ENCODE measurements around the gene ARHGAP40.

The ARHGAP40 gene

DNA sequence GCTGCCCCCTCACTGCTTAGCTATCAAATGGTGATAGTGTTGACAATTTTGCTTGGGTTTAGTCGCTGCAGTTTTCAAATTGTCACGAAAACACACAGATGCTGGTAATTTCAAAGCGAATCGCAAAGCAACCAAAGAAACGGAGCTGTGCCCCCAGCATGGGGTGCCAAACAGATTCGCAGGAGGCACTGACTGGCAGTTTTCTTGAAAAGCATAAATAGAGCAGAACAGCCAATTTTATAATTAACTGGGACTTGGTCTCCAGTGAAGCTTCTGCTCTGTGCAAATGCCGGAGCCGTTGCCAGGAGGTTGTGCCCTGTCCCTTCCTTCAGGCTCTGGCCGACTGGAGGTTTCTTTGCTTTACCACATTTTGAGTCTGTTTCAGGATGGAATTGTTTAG lies 18.8 kb downstream of the ARHGAP40 start:
- Histone ChIP-seq H3K4me1 (ENCODE audit: insufficient read depth, insufficient read length) (peaks cover 4% of the 10 kb centered on the region), H3K9ac (ENCODE audit: insufficient read length, low read depth) (no peak overlapping the region), H3K9me3 (ENCODE audit: insufficient read depth, low read length) (peaks cover 11% of the 10 kb centered on the region), H3K4me3 (ENCODE audit: insufficient read length, low read depth) (no peak overlapping the region), H3K27me3 (ENCODE audit: insufficient read depth, insufficient read length) (no peaks in the 10 kb centered on the region), H3K36me3 (ENCODE audit: insufficient read depth, insufficient read length, low read length) (peaks cover 5% of the 10 kb centered on the region)
- no peak for DNase-seq (ENCODE audit: low read depth, low spot score)
- TF ChIP-seq SUZ12 (IDR thresholded peaks at IDR 0.05; ENCODE audit: extremely low read depth, insufficient read depth, insufficient read length) (no peak), YY1 (IDR thresholded peaks at IDR 0.05; ENCODE audit: insufficient read depth, insufficient read length) (no peak), ZNF274 (IDR thresholded peaks at IDR 0.05; ENCODE audit: low read depth, low read length) (no peak)

DNA sequence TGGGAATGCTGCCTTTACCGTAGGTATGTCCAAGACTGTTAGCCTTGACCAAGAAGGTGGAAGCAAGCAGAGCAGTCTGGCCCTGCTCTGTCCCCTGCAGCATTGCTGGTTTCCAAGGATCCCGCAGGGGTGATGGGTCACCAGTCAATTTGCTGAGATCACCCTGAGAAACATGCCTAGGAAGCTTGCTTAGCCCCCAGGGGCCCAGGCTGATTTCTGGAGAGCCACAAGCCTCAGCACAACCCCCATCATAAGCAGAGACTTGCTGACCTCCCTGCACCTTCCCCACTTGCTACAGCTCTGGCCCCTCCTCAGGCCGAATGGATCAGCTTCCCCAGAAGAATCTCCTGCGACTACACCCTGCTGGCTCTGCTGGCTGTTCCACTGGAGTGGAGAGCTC lies 21.5 kb downstream of the ARHGAP40 start:
- no peak for DNase-seq (ENCODE audit: low read depth, low spot score)
- TF ChIP-seq SUZ12 (IDR thresholded peaks at IDR 0.05; ENCODE audit: extremely low read depth, insufficient read depth, insufficient read length) (no peak), YY1 (IDR thresholded peaks at IDR 0.05; ENCODE audit: insufficient read depth, insufficient read length) (no peak), ZNF274 (IDR thresholded peaks at IDR 0.05; ENCODE audit: low read depth, low read length) (no peak)
- H3K9me3 ChIP-seq (ENCODE audit: insufficient read depth, low read length), result peaks cover 11% of the 10 kb centered on the region

DNA sequence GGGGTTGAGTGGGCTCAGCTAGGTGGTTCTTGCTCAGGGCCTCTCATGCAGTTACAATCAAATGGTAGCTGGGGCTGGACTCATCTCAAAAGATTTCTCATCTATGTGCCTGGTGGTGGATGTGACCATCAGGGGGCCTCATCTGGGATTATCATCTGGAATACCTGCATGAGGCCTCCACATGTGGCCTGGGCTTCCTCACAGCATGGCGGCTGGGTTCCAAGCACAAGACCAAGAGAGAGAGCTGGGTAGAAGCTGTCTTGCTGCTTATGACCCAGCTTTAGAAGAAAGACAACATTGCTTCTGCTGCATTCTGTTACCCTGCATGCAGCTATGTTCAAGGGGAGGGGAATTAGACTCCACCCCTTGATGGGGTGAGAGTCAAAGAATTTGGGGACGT lies 22.5 kb downstream of the ARHGAP40 start:
- TF ChIP-seq SUZ12 (IDR thresholded peaks at IDR 0.05; ENCODE audit: extremely low read depth, insufficient read depth, insufficient read length) (no peak), YY1 (IDR thresholded peaks at IDR 0.05; ENCODE audit: insufficient read depth, insufficient read length) (no peak), ZNF274 (IDR thresholded peaks at IDR 0.05; ENCODE audit: low read depth, low read length) (no peak)
- Histone ChIP-seq H3K36me3 (ENCODE audit: insufficient read depth, insufficient read length, low read length) (peaks cover 5% of the 10 kb centered on the region), H3K4me3 (ENCODE audit: insufficient read length, low read depth) (no peak overlapping the region), H3K9ac (ENCODE audit: insufficient read length, low read depth) (no peak overlapping the region), H3K9me3 (ENCODE audit: insufficient read depth, low read length) (peaks cover 11% of the 10 kb centered on the region), H3K4me1 (ENCODE audit: insufficient read depth, insufficient read length) (peaks cover 12% of the 10 kb centered on the region), H3K27me3 (ENCODE audit: insufficient read depth, insufficient read length) (no peaks in the 10 kb centered on the region)
- DNase-seq (ENCODE audit: low read depth, low spot score), result no peak

More for the DNA sequence above, 21.5 kb downstream of the ARHGAP40 start:
- Histone ChIP-seq H3K4me1 (ENCODE audit: insufficient read depth, insufficient read length) (peaks cover 5% of the 10 kb centered on the region), H3K36me3 (ENCODE audit: insufficient read depth, insufficient read length, low read length) (peaks cover 5% of the 10 kb centered on the region), H3K27me3 (ENCODE audit: insufficient read depth, insufficient read length) (no peaks in the 10 kb centered on the region), H3K4me3 (ENCODE audit: insufficient read length, low read depth) (no peak overlapping the region), H3K9ac (ENCODE audit: insufficient read length, low read depth) (no peak overlapping the region)

DNA sequence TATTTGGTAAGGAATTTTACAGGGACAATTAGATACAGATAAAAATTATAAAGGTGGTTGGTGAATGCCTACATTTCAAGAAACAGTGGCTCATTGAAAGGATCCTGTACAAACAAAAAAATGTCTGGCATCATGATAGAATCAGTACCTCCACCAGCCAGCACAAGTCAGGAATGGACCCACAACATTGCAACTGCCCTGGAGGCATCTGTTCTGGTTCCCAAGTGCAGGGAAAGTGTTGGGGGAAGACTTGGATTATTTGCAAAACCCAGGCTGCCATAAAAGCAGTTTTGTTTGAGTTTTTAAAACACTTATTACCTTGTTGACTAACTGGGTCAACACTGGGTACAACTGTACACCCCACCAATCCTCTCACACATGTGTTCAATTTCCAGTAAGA lies 24.3 kb downstream of the ARHGAP40 start:
- Histone ChIP-seq H3K9me3 (ENCODE audit: insufficient read depth, low read length) (peaks cover 11% of the 10 kb centered on the region), H3K36me3 (ENCODE audit: insufficient read depth, insufficient read length, low read length) (peaks cover 5% of the 10 kb centered on the region), H3K4me1 (ENCODE audit: insufficient read depth, insufficient read length) (peaks cover 17% of the 10 kb centered on the region), H3K27me3 (ENCODE audit: insufficient read depth, insufficient read length) (no peaks in the 10 kb centered on the region), H3K9ac (ENCODE audit: insufficient read length, low read depth) (no peak overlapping the region), H3K4me3 (ENCODE audit: insufficient read length, low read depth) (no peak overlapping the region)
- TF ChIP-seq YY1 (IDR thresholded peaks at IDR 0.05; ENCODE audit: insufficient read depth, insufficient read length) (no peak), SUZ12 (IDR thresholded peaks at IDR 0.05; ENCODE audit: extremely low read depth, insufficient read depth, insufficient read length) (no peak), ZNF274 (IDR thresholded peaks at IDR 0.05; ENCODE audit: low read depth, low read length) (no peak)
- DNase-seq (ENCODE audit: low read depth, low spot score), result no peak

DNA sequence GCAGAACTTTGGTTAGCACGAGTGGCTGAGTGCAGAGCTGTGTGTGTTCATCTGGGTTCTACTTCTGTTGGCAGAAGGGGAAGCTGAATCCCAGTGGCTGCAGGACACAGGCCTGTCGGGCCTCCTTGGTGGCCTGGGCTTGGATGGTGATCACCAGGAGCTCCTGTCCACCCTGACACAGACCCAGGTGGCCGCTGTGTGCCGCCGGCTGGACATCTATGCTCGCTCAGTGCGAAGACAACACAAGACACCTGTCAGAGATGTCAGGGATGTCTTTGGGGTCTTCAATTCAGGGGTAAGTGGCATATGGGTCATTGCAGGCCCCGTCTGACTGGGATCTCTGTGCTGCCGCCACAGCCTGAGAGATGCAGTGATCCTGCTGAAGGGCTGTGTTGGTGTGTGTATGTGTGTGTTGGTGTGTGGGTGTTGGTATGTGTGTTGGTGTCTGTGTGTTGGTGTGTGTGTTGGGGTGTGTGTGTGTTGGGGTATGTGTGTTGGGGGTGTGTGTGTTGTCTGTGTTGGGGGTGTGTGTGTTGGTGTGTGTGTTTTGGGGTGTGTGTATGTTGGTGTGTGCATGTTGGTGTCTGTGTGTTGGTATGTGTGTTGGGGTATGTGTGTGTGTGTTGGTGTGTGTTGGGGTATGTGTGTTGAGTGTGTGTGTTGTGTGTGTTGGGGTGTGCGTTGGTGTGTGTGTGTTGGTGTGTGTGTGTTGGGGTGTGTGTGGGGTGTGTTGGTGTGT lies 25.5 kb downstream of the ARHGAP40 start:
- Histone ChIP-seq H3K36me3 (ENCODE audit: insufficient read depth, insufficient read length, low read length) (peaks cover 5% of the 10 kb centered on the region), H3K27me3 (ENCODE audit: insufficient read depth, insufficient read length) (no peaks in the 10 kb centered on the region), H3K9me3 (ENCODE audit: insufficient read depth, low read length) (peaks cover 11% of the 10 kb centered on the region), H3K9ac (ENCODE audit: insufficient read length, low read depth) (no peak overlapping the region), H3K4me1 (ENCODE audit: insufficient read depth, insufficient read length) (peaks cover 17% of the 10 kb centered on the region), H3K4me3 (ENCODE audit: insufficient read length, low read depth) (no peak overlapping the region)
- no peak for DNase-seq (ENCODE audit: low read depth, low spot score)
- TF ChIP-seq SUZ12 (IDR thresholded peaks at IDR 0.05; ENCODE audit: extremely low read depth, insufficient read depth, insufficient read length) (no peak), ZNF274 (IDR thresholded peaks at IDR 0.05; ENCODE audit: low read depth, low read length) (no peak), YY1 (IDR thresholded peaks at IDR 0.05; ENCODE audit: insufficient read depth, insufficient read length) (no peak)

DNA sequence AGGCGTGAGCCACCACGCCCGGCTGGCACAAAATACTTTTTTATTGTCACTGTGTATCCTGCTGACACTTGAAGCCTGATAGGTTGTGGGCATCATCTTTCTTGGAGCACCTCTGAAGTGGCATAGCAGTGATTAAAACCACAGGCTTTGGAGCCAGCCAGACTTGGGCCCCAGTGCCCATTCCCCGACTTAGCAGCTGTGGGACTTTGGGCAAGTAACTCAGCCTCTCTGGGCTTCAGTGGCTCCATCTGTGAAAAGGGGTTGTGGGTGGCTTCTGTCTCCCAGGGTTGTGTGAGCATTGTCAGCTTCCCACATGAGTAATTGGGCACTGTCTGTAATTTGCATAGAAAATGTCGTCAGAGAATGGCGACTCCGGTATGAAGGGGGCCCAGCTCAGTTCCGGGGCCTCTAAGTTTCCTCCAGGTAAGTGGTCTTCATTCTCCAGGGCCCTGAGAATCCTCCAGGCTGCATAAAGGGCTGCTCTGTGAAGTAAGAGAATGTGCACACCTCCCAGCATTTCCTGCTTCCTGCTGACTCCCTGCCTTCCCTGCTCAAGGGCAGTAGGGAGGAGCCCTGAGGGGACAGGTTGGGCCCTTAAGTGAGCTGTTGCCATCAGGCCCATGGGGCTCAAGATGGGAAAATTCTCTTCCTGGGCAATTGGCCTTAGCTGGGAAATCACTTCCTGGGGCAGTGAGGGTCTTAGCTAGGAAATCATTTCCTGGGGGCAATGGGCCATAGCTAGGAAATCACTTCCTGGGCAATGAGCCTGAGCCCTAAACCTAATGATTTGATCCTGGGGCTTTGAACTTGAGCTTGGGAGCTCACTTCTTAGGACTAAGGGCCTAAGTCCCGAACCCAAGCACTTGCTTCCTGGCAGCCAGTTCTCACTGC lies 27.2 kb downstream of the ARHGAP40 start:
- peak overlapping the region; percentile 63 for H3K9ac ChIP-seq (ENCODE audit: insufficient read length, low read depth)
- H3K9me3 ChIP-seq (ENCODE audit: insufficient read depth, low read length), result peaks cover 7% of the 10 kb centered on the region
- H3K4me3 ChIP-seq (ENCODE audit: insufficient read length, low read depth), result no peak overlapping the region
- peak; percentile 42 for DNase-seq (ENCODE audit: low read depth, low spot score)
- TF ChIP-seq ZNF274 (IDR thresholded peaks at IDR 0.05; ENCODE audit: low read depth, low read length) (no peak), YY1 (IDR thresholded peaks at IDR 0.05; ENCODE audit: insufficient read depth, insufficient read length) (no peak), SUZ12 (IDR thresholded peaks at IDR 0.05; ENCODE audit: extremely low read depth, insufficient read depth, insufficient read length) (no peak)
- H3K27me3 ChIP-seq (ENCODE audit: insufficient read depth, insufficient read length), result no peaks in the 10 kb centered on the region
- H3K36me3 ChIP-seq (ENCODE audit: insufficient read depth, insufficient read length, low read length), result peaks cover 5% of the 10 kb centered on the region
- H3K4me1 ChIP-seq (ENCODE audit: insufficient read depth, insufficient read length), result peaks cover 17% of the 10 kb centered on the region

DNA sequence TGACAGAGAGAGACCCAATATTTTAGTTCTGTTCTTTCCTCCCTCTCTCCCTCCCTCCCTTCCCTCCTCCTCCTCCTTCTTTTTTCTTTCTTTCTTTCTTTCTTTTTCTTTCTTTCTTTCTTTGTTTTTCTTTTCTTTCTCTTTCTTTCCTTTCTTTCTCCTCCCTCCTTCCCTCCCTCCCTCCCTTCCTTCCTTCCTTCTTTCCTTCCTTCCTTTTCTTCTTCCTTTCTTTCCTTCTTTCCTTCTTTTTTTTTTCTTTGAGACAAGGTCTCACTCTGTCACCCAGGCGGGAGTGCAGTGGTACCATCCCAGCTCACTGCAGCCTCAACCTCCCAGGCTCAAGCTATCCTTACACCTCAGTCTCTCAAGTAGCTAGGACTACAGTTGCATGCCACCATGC lies 28.4 kb downstream of the ARHGAP40 start:
- no peaks in the 10 kb centered on the region for H3K27me3 ChIP-seq (ENCODE audit: insufficient read depth, insufficient read length)
- H3K4me3 ChIP-seq (ENCODE audit: insufficient read length, low read depth), result no peak overlapping the region
- H3K36me3 ChIP-seq (ENCODE audit: insufficient read depth, insufficient read length, low read length), result no peaks in the 10 kb centered on the region
- peaks cover 15% of the 10 kb centered on the region for H3K4me1 ChIP-seq (ENCODE audit: insufficient read depth, insufficient read length)
- TF ChIP-seq YY1 (IDR thresholded peaks at IDR 0.05; ENCODE audit: insufficient read depth, insufficient read length), result no peak
- no peak for TF ChIP-seq ZNF274 (IDR thresholded peaks at IDR 0.05; ENCODE audit: low read depth, low read length)
- no peak for TF ChIP-seq SUZ12 (IDR thresholded peaks at IDR 0.05; ENCODE audit: extremely low read depth, insufficient read depth, insufficient read length)
- DNase-seq (ENCODE audit: low read depth, low spot score), result no peak
- H3K9me3 ChIP-seq (ENCODE audit: insufficient read depth, low read length), result no peaks in the 10 kb centered on the region
- no peak overlapping the region for H3K9ac ChIP-seq (ENCODE audit: insufficient read length, low read depth)
